ENCODE measurements around the gene PPP6R3.

PPP6R3 gene

GRCh38 chr11:68479390-68479789, 18.8 kb downstream of the PPP6R3 start:
- Histone ChIP-seq H3K9ac (no peak overlapping the region), H2AFZ (no peak overlapping the region), H3K36me3 (ENCODE audit: control insufficient read depth, insufficient read depth, low read length) (no peaks in the 10 kb centered on the region), H3K79me2 (peaks cover 23% of the 10 kb centered on the region), H3K4me2 (ENCODE audit: low read length) (no peak overlapping the region), H3K9me3 (ENCODE audit: control insufficient read depth, low read length) (no peaks in the 10 kb centered on the region), H3K27me3 (ENCODE audit: control insufficient read depth, insufficient read depth, low read length) (no peaks in the 10 kb centered on the region), H3K4me3 (ENCODE audit: low read depth, low read length) (no peak overlapping the region), H3K4me1 (no peaks in the 10 kb centered on the region), H3K27ac (no peak overlapping the region)
- no peak for TF ChIP-seq CTCF (IDR thresholded peaks at IDR 0.05)

GRCh38 chr11:68480193-68480592, 19.6 kb downstream of the PPP6R3 start:
- no peaks in the 10 kb centered on the region for H3K4me1 ChIP-seq
- TF ChIP-seq CTCF (IDR thresholded peaks at IDR 0.05): no peak
- H2AFZ ChIP-seq: no peak overlapping the region
- H3K9me3 ChIP-seq (ENCODE audit: control insufficient read depth, low read length): no peaks in the 10 kb centered on the region
- H3K4me3 ChIP-seq (ENCODE audit: low read depth, low read length): no peak overlapping the region
- H3K36me3 ChIP-seq (ENCODE audit: control insufficient read depth, insufficient read depth, low read length): no peaks in the 10 kb centered on the region
- H3K9ac ChIP-seq: no peak overlapping the region
- no peak overlapping the region for H3K4me2 ChIP-seq (ENCODE audit: low read length)
- no peaks in the 10 kb centered on the region for H3K27me3 ChIP-seq (ENCODE audit: control insufficient read depth, insufficient read depth, low read length)
- H3K27ac ChIP-seq: no peak overlapping the region
- H3K79me2 ChIP-seq: peaks cover 26% of the 10 kb centered on the region

GRCh38 chr11:68480852-68481510, 20.4 kb downstream of the PPP6R3 start:
- TF ChIP-seq CTCF (IDR thresholded peaks at IDR 0.05): no peak
- H3K9me3 ChIP-seq (ENCODE audit: control insufficient read depth, low read length): no peaks in the 10 kb centered on the region
- H3K27me3 ChIP-seq (ENCODE audit: control insufficient read depth, insufficient read depth, low read length): no peaks in the 10 kb centered on the region
- no peak overlapping the region for H3K4me3 ChIP-seq (ENCODE audit: low read depth, low read length)
- no peak overlapping the region for H3K4me2 ChIP-seq (ENCODE audit: low read length)
- H3K36me3 ChIP-seq (ENCODE audit: control insufficient read depth, insufficient read depth, low read length): no peaks in the 10 kb centered on the region
- no peaks in the 10 kb centered on the region for H3K4me1 ChIP-seq
- peaks cover 25% of the 10 kb centered on the region for H3K79me2 ChIP-seq
- no peak overlapping the region for H2AFZ ChIP-seq
- no peak overlapping the region for H3K9ac ChIP-seq
- H3K27ac ChIP-seq: no peak overlapping the region

GRCh38 chr11:68481579-68482240, 21.2 kb downstream of the PPP6R3 start:
- Histone ChIP-seq H3K9ac (no peak overlapping the region), H3K9me3 (ENCODE audit: control insufficient read depth, low read length) (no peaks in the 10 kb centered on the region), H3K4me3 (ENCODE audit: low read depth, low read length) (no peak overlapping the region), H3K36me3 (ENCODE audit: control insufficient read depth, insufficient read depth, low read length) (no peaks in the 10 kb centered on the region), H3K27ac (no peak overlapping the region), H3K4me2 (ENCODE audit: low read length) (no peak overlapping the region), H3K79me2 (peaks cover 23% of the 10 kb centered on the region), H3K4me1 (no peaks in the 10 kb centered on the region), H3K27me3 (ENCODE audit: control insufficient read depth, insufficient read depth, low read length) (no peaks in the 10 kb centered on the region), H2AFZ (no peak overlapping the region)
- TF ChIP-seq CTCF (IDR thresholded peaks at IDR 0.05): no peak

GRCh38 chr11:68488623-68489022, 28.1 kb downstream of the PPP6R3 start:
- Histone ChIP-seq H3K27me3 (ENCODE audit: control insufficient read depth, insufficient read depth, low read length) (no peaks in the 10 kb centered on the region), H3K79me2 (peaks cover 28% of the 10 kb centered on the region), H3K4me3 (ENCODE audit: low read depth, low read length) (no peak overlapping the region), H3K27ac (no peak overlapping the region), H3K4me1 (peaks cover 3% of the 10 kb centered on the region), H3K9ac (no peak overlapping the region), H2AFZ (no peak overlapping the region), H3K9me3 (ENCODE audit: control insufficient read depth, low read length) (no peaks in the 10 kb centered on the region), H3K36me3 (ENCODE audit: control insufficient read depth, insufficient read depth, low read length) (no peaks in the 10 kb centered on the region), H3K4me2 (ENCODE audit: low read length) (no peak overlapping the region)
- TF ChIP-seq CTCF (IDR thresholded peaks at IDR 0.05): no peak
